K562 (cell line): ENCODE data around the gene XRCC5. TPM values are rescaled to one million over a fixed set of nuclear protein-coding genes. Genes with fewer than 3 reads are reported as not detected.

Source experiments
- CBX1 ChIP-seq: sonication (generic); IDR thresholded peaks from 2 replicates; pipeline ENCODE4 v1.6.1; 2016; ENCODE audit warnings: antibody characterized with exemption, low read depth, mild to moderate bottlenecking
- CGGBP1 ChIP-seq: fragments of 250-450 bp; sonication (Bioruptor Pico); IDR thresholded peaks from 2 replicates; pipeline ENCODE4 v1.9.0; 2021; ENCODE audit warnings: mild to moderate bottlenecking
- CHCHD3 ChIP-seq: fragments of 250-450 bp; sonication (Bioruptor Pico); IDR thresholded peaks from 2 replicates; pipeline ENCODE4 v2.1.2; 2022; ENCODE audit warnings: mild to moderate bottlenecking
- E2F3 ChIP-seq: fragments of 250-450 bp; sonication (Bioruptor Pico); IDR thresholded peaks from 2 replicates; pipeline ENCODE4 v1.4.0; 2020; ENCODE audit warnings: mild to moderate bottlenecking
- ELF1 ChIP-seq: fragments of 200-800 bp; sonication (Bioruptor generic); IDR thresholded peaks from 2 replicates; pipeline ENCODE4 v1.6.1; 2016; ENCODE audit warnings: missing genetic modification characterization, missing compliant biosample characterization
- ESRRA ChIP-seq: fragments of 450-650 bp; IDR thresholded peaks from 2 replicates; pipeline ENCODE4 v1.6.1; 2014; ENCODE audit warnings: low read depth, mild to moderate bottlenecking, moderate library complexity, borderline replicate concordance
- FOXA1 ChIP-seq: fragments of 450-650 bp; IDR thresholded peaks from 2 replicates; pipeline ENCODE4 v1.6.1; 2016; ENCODE audit warnings: mild to moderate bottlenecking, borderline replicate concordance
- KDM4B ChIP-seq, 2 experiments: fragments of 450-650 bp in 1 of 2; sonication (generic) in 1 of 2; IDR thresholded peaks; 2 replicates each; pipeline ENCODE4 v1.6.1; 2016 to 2017; ENCODE audit warnings: borderline replicate concordance in 2 of 2, antibody characterized with exemption in 1 of 2, low read depth in 1 of 2, mild to moderate bottlenecking in 1 of 2
- NCOA4 ChIP-seq: fragments of 450-650 bp; IDR thresholded peaks from 2 replicates; pipeline ENCODE4 v1.6.1; 2018; ENCODE audit warnings: mild to moderate bottlenecking; ENCODE audit not compliant: partially characterized antibody
- SRF ChIP-seq, 2 experiments: fragments of 250-450, 450-650 bp in 1 of 2; sonication (Bioruptor Pico) in 1 of 2; sonication (generic) in 1 of 2; formaldehyde crosslinking; IDR thresholded peaks; 2 replicates each; pipeline versions ENCODE4 v1.5.0 to v1.5.1; 2020 to 2022; ENCODE audit warnings: mild to moderate bottlenecking in 1 of 2, missing genetic modification reagents in 1 of 2
- TAF15 ChIP-seq: fragments of 200-400 bp; formaldehyde crosslinking; IDR thresholded peaks from 2 replicates; pipeline ENCODE4 v1.6.1; 2017; ENCODE audit warnings: mild to moderate bottlenecking, low read depth, low read length, moderate library complexity
- VEZF1 ChIP-seq: fragments of 200-800 bp; sonication (Bioruptor generic); IDR thresholded peaks from 2 replicates; pipeline ENCODE4 v1.6.1; 2017; ENCODE audit warnings: missing genetic modification characterization, missing compliant biosample characterization
- ZBTB2 ChIP-seq: fragments of 450-650 bp; IDR thresholded peaks from 2 replicates; pipeline ENCODE4 v1.6.1; 2016; ENCODE audit warnings: antibody characterized with exemption
- ZBTB5 ChIP-seq: fragments of 450-650 bp; IDR thresholded peaks from 2 replicates; pipeline ENCODE4 v1.6.1; 2017; ENCODE audit warnings: antibody characterized with exemption
- ZNF232 ChIP-seq: sonication (generic); formaldehyde crosslinking; IDR thresholded peaks from 2 replicates; pipeline ENCODE4 v1.8.0; 2022; ENCODE audit warnings: mild to moderate bottlenecking, missing genetic modification reagents
- ZNF3 ChIP-seq: fragments of 250-450 bp; sonication (Bioruptor Pico); IDR thresholded peaks from 2 replicates; pipeline ENCODE4 v1.5.0; 2021; ENCODE audit warnings: mild to moderate bottlenecking, moderate library complexity
- ZNF507 ChIP-seq: conservative IDR thresholded peaks from 2 replicates; pipeline ENCODE4 v1.6.1; 2017; ENCODE audit warnings: missing genetic modification characterization, missing compliant biosample characterization
- ZNF586 ChIP-seq: fragments of 450-650 bp; formaldehyde crosslinking; conservative IDR thresholded peaks from 2 replicates; pipeline ENCODE4 v1.4.0; 2020; ENCODE audit warnings: mild to moderate bottlenecking, moderate library complexity
- polyA plus RNA-seq, 8 experiments: library from polyadenylated mRNA; depleted of rRNA in 4 of 8; stranded (reverse) in 5 of 8; unstranded in 3 of 8; fragments of >200 nt; fragmentation: Nextera tagmentation in 2 of 8; fragmentation: Illumina TruSeq in 1 of 8; extraction: Ambion mirVana in 2 of 8; extraction: Trizol in 1 of 8; gene quantifications; 2 replicates each; pipeline versions ENCODE4 v1.2.1 to v1.2.3, GENCODE V29; 2011 to 2014; ENCODE audit warnings: inconsistent platforms in 1 of 8, missing spikeins in 1 of 8
- total RNA-seq, 7 experiments: library from RNA; depleted of rRNA in 6 of 7; stranded (reverse); fragments of >200 nt in 6 of 7; fragmentation: Illumina TruSeq in 2 of 7; extraction: Trizol in 2 of 7; gene quantifications; 2 replicates each; pipeline versions ENCODE4 v1.2.1 to v1.2.3, GENCODE V29; 2011 to 2021; ENCODE audit warnings: low replicate concordance in 1 of 7

XRCC5 gene
- total and polyA plus RNA-seq, 9 of the 15 experiments (the other 6 are each of a cell fraction or from before 2014, with no cell fraction given), result 168 to 551 (median 297) TPM

- no peak for TF ChIP-seq ZBTB5
- TF ChIP-seq ZBTB2, result peak; percentile 99
- TF ChIP-seq CBX1, result no peak
- TF ChIP-seq ELF1 (tag), result peak; percentile 91
- TF ChIP-seq KDM4B (IDR thresholded peaks at IDR 0.05; ENCODE audit: borderline replicate concordance in 2 of 2, low read depth in 1 of 2), result peak in 1 of 2 experiments; percentile 80; a peak in 2 of 4 replicates
- TF ChIP-seq ZNF3 (CRISPR knock-in tag), result no peak
- no peak for TF ChIP-seq ZNF586 (CRISPR knock-in tag)
- no peak for TF ChIP-seq ESRRA
- TF ChIP-seq VEZF1 (CRISPR knock-in tag), result no peak
- peak; percentile 94; the same call in 1 of the 2 replicates for TF ChIP-seq TAF15
- TF ChIP-seq ZNF232 (CRISPR knock-in tag), result no peak
- TF ChIP-seq CHCHD3, result no peak
- no peak for TF ChIP-seq CGGBP1
- TF ChIP-seq NCOA4, result no peak
- TF ChIP-seq SRF (CRISPR knock-in tag; IDR thresholded peaks at IDR 0.05), result no peak; a peak in 1 of 4 replicates
- TF ChIP-seq ZNF507 (tag), result no peak
- no peak for TF ChIP-seq FOXA1
- TF ChIP-seq E2F3 (CRISPR knock-in tag), result no peak
These were observed at the start of gene XRCC5 (continued) for GRCh38 chr2:216108967-216109921.
